Endothelial cell of umbilical vein (primary cell): ENCODE results near the gene LAMA4. TPM values are rescaled to one million over a fixed set of nuclear protein-coding genes. Genes with fewer than 3 reads are reported as not detected.

ENCODE experiments used
- BruUV-seq: library from RNA; stranded (reverse); fragments of 400-500 nt; replicated peaks from 2 replicates; lab custom pipeline; 2021; lab: Mats Ljungman, UMichigan
- CTCF ChIA-PET: fragments of 300-600, 350-600 bp; sonication (Branson Sonifier 250); formaldehyde crosslinking; loops from one replicate; lab custom pipeline; 2021; ENCODE audit warnings: antibody characterized with exemption, inconsistent platforms; lab: Charles Lee
- POLR2A ChIA-PET: fragments of 300-600, 350-600 bp; sonication (Branson Sonifier 250); formaldehyde crosslinking; loops from one replicate; lab custom pipeline; 2021; ENCODE audit warnings: antibody characterized with exemption, inconsistent platforms; lab: Charles Lee
- DNase-seq: peaks from one replicate; pipeline ENCODE4 v3.0.0-alpha.2; 2011; ENCODE audit warnings: low read depth, low spot score
- FAIRE-seq: peaks from 2 replicates; lab custom pipeline; 2011; peaks lifted over from hg19 to GRCh38; lab: Jason Lieb, UNC
- H2AFZ ChIP-seq: 2 replicates; pipeline ENCODE4 v1.6.0; 2012; ENCODE audit warnings: low read depth, low read length, control low read depth, inconsistent platforms
- H3K27ac ChIP-seq: 2 replicates; pipeline ENCODE4 v1.5.1; 2011; ENCODE audit warnings: low read depth, mild to moderate bottlenecking, control low read depth, low read length, moderate library complexity; ENCODE audit not compliant: insufficient read depth
- H3K27me3 ChIP-seq, 2 experiments: 2 replicates each; pipeline versions ENCODE4 v1.6.0 to v1.6.1; 2011; ENCODE audit warnings: low read length in 2 of 2, mixed read lengths in 1 of 2; ENCODE audit not compliant: control insufficient read depth in 2 of 2, insufficient read depth in 2 of 2
- H3K36me3 ChIP-seq, 2 experiments: 2 replicates in 1 of 2; 3 replicates in 1 of 2; pipeline ENCODE4 v1.5.1; 2011; ENCODE audit warnings: low read length in 2 of 2, mild to moderate bottlenecking in 1 of 2, moderate library complexity in 1 of 2; ENCODE audit not compliant: control insufficient read depth in 2 of 2, insufficient read depth in 2 of 2; ENCODE audit errors: extremely low read depth in 1 of 2
- H3K4me1 ChIP-seq: 3 replicates; pipeline ENCODE4 v1.5.1; 2011; ENCODE audit warnings: mild to moderate bottlenecking, low read length; ENCODE audit not compliant: control insufficient read depth, insufficient read depth; ENCODE audit errors: extremely low read depth
- H3K4me2 ChIP-seq: 2 replicates; pipeline ENCODE4 v1.6.1; 2011; ENCODE audit warnings: low read length, control low read depth, mixed read lengths; ENCODE audit not compliant: insufficient read depth
- H3K4me3 ChIP-seq, 3 experiments: fragments of 200-600 bp in 1 of 3; sonication (generic), shearing (Covaris generic) in 1 of 3; replicated peaks in 1 of 3; 2 replicates each; pipeline ENCODE4 v1.5.1; 2011 to 2016; ENCODE audit warnings: control low read depth in 3 of 3, low read length in 3 of 3, mild to moderate bottlenecking in 2 of 3, inconsistent platforms in 1 of 3, low read depth in 1 of 3, moderate library complexity in 1 of 3; ENCODE audit not compliant: insufficient read depth in 1 of 3
- H3K79me2 ChIP-seq: 2 replicates; pipeline ENCODE4 v1.6.0; 2012; ENCODE audit warnings: low read length, inconsistent platforms; ENCODE audit not compliant: control insufficient read depth, insufficient read depth
- H3K9ac ChIP-seq: replicated peaks from 2 replicates; pipeline ENCODE3; 2011; ENCODE audit warnings: low read length, control low read depth; ENCODE audit not compliant: insufficient read depth; ENCODE audit errors: extremely low read depth
- H3K9me1 ChIP-seq: replicated peaks from 3 replicates; pipeline ENCODE4 v1.6.0; 2011; ENCODE audit warnings: mild to moderate bottlenecking, low read length; ENCODE audit not compliant: control insufficient read depth, insufficient read depth; ENCODE audit errors: extremely low read depth
- H3K9me3 ChIP-seq: replicated peaks from 2 replicates; pipeline ENCODE4 v1.5.1; 2012; ENCODE audit warnings: low read length, inconsistent platforms; ENCODE audit not compliant: control insufficient read depth, insufficient read depth
- H4K20me1 ChIP-seq: replicated peaks from 2 replicates; pipeline ENCODE3; 2011; ENCODE audit warnings: mild to moderate bottlenecking, low read length; ENCODE audit not compliant: control insufficient read depth, insufficient read depth; ENCODE audit errors: extremely low read depth
- CTCF ChIP-seq, 2 donors: IDR thresholded peaks; 1 replicate in 1 of 2; 2 replicates in 1 of 2; pipeline ENCODE4 v1.5.1; 2011; ENCODE audit warnings: low read length in 2 of 2, mild to moderate bottlenecking in 2 of 2, moderate library complexity in 2 of 2, control low read depth in 1 of 2, inconsistent platforms in 1 of 2, low read depth in 1 of 2; ENCODE audit not compliant: insufficient read depth in 1 of 2; ENCODE audit errors: extremely low read depth in 1 of 2
- EZH2 ChIP-seq: IDR thresholded peaks from 2 replicates; pipeline ENCODE4 v1.6.1; 2012; ENCODE audit warnings: borderline replicate concordance, low read depth, mild to moderate bottlenecking, moderate library complexity, low read length, inconsistent platforms; ENCODE audit not compliant: severe bottlenecking
- FOS ChIP-seq: IDR thresholded peaks from 2 replicates; pipeline ENCODE4 v1.6.1; 2011; ENCODE audit warnings: mild to moderate bottlenecking, low read length, moderate library complexity, borderline replicate concordance; ENCODE audit not compliant: insufficient read depth
- GATA2 ChIP-seq: IDR thresholded peaks from 2 replicates; pipeline ENCODE4 v1.7.0; 2011; ENCODE audit warnings: low read depth, mild to moderate bottlenecking, moderate library complexity, mixed read lengths, low read length; ENCODE audit not compliant: insufficient read length, insufficient read depth
- JUN ChIP-seq: IDR thresholded peaks from 2 replicates; pipeline ENCODE4 v1.6.1; 2011; ENCODE audit warnings: borderline replicate concordance, low read depth; ENCODE audit not compliant: insufficient read length, insufficient read depth
- MAX ChIP-seq: IDR thresholded peaks from 2 replicates; pipeline ENCODE4 v1.6.1; 2011; ENCODE audit not compliant: insufficient read depth, insufficient read length
- MYC ChIP-seq: IDR thresholded peaks from one replicate; pipeline ENCODE4 v1.6.1; 2011; ENCODE audit warnings: mild to moderate bottlenecking, low read depth, low read length
- POLR2A ChIP-seq: IDR thresholded peaks from 2 replicates; pipeline ENCODE4 v1.6.1; 2012; ENCODE audit warnings: low read depth, mild to moderate bottlenecking, control low read depth, low read length
- POLR2AphosphoS5 ChIP-seq: IDR thresholded peaks from 2 replicates; pipeline ENCODE4 v1.6.1; 2012; ENCODE audit warnings: low read depth, mild to moderate bottlenecking, control low read depth, low read length, moderate library complexity; ENCODE audit not compliant: insufficient read depth
- dilution Hi-C: fragments of 300-500 bp; cut with MboI; formaldehyde crosslinking; loops from one replicate; pipeline ENCODE4 v1.15.0; 2019; ENCODE audit warnings: low sequenced_read_pairs; ENCODE audit not compliant: extremely low pct_ligation_motif_present
- intact Hi-C: fragments of 100-400 bp; cut with micrococcal nuclease; formaldehyde crosslinking; loops from one replicate; pipeline ENCODE4 v1.10.0; 2022
- polyA plus RNA-seq, 4 experiments: library from polyadenylated mRNA; depleted of rRNA in 3 of 4; stranded (reverse) in 3 of 4; unstranded in 1 of 4; fragments of >200 nt; gene quantifications; 2 replicates each; pipeline versions ENCODE4 v1.2.1 to v1.2.3, GENCODE V29; 2011 to 2012; ENCODE audit warnings: missing spikeins in 1 of 4
- total RNA-seq: library from RNA; stranded (reverse); gene quantifications from 2 replicates; pipeline ENCODE4 v1.2.3, GENCODE V29; 2021

LAMA4 gene
- total and polyA plus RNA-seq, 2 donors (not counting 3 experiments of a cell fraction or from before 2014, with no cell fraction given): 384 to 629 TPM

GRCh38 chr6:112287577-112288225 is 33.3 kb upstream of the LAMA4 start:
- no peak for DNase-seq
- no peak overlapping the region for H3K4me3 ChIP-seq
- ChIA-PET POLR2A (no interaction called here), CTCF (interaction anchor here (0.7 to 5.3 kb wide), 5 partner anchors 8 to 107 kb away, joined by 3 to 32 read pairs (median 5); no protein-coding TSS in a partner anchor)
- FAIRE-seq: no peak
- no peaks in the 10 kb centered on the region for H3K27me3 ChIP-seq
- TF ChIP-seq GATA2 (no peak), CTCF (IDR thresholded peaks at IDR 0.05; ENCODE audit: extremely low read depth in 1 of 2, insufficient read depth in 1 of 2, low read depth in 1 of 2, low read length in 2 of 2) (no peak), JUN (no peak), MAX (no peak), POLR2AphosphoS5 (no peak), FOS (no peak), POLR2A (no peak), EZH2 (no peak), MYC (no peak)
- no peaks in the 10 kb centered on the region for H3K79me2 ChIP-seq
- no peak overlapping the region for H2AFZ ChIP-seq
- H3K27ac ChIP-seq: no peak overlapping the region
- no peak overlapping the region for H3K9ac ChIP-seq
- no peaks in the 10 kb centered on the region for H4K20me1 ChIP-seq
- BruUV-seq: no TSS peak
- no peaks in the 10 kb centered on the region for H3K4me1 ChIP-seq
- no peak overlapping the region for H3K4me2 ChIP-seq
- dilution Hi-C loops (no loop called here), intact Hi-C loops (no loop called here)
- no peaks in the 10 kb centered on the region for H3K9me1 ChIP-seq
- no peaks in the 10 kb centered on the region for H3K9me3 ChIP-seq
- H3K36me3 ChIP-seq: no peaks in the 10 kb centered on the region
